ENCODE results near the gene BATF3.
"Not testable (repeated sequence)": the region's sequence is repeated elsewhere in the genome, so short reads cannot be mapped to it uniquely, and the experiment has no call there.

The BATF3 gene

DNA sequence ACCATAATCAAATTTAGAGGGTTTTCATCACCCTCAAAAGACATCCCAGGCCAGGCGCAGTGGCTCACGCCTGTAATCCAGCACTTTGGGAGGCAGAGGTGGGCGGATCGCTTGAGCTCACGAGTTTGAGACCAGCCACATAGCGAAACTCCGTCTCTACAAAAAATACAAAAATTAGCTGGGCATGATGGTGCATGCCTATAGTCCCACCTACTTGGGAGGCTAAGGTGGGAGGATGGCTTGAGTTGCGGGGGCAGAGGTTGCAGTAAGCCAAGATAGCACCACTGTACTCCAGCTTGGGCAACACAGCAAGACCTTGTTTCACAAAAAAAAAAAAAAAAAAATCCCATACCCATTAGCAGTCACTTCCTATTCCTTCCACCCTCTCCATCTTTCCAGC lies 33.5 kb upstream of the BATF3 start:
- no peak overlapping the region for H3K4me3 ChIP-seq (ENCODE audit: low read depth, low read length)
- in situ Hi-C loops (cut with HindIII; ENCODE audit: low sequenced_read_pairs) = no loop called here
- no peak for TF ChIP-seq CTCF (IDR thresholded peaks at IDR 0.05; ENCODE audit: low read depth, low read length)
- DNase-seq (ENCODE audit: low read depth, low spot score) = no peak

GRCh38 chr1:212731630-212732029 lies 32.0 kb upstream of the BATF3 start:
- no peak for TF ChIP-seq CTCF (IDR thresholded peaks at IDR 0.05; ENCODE audit: low read depth, low read length)
- no peak overlapping the region for H3K4me3 ChIP-seq (ENCODE audit: low read depth, low read length)
- DNase-seq (ENCODE audit: low read depth, low spot score) = no peak
- in situ Hi-C loops (cut with HindIII; ENCODE audit: low sequenced_read_pairs) = no loop called here

DNA sequence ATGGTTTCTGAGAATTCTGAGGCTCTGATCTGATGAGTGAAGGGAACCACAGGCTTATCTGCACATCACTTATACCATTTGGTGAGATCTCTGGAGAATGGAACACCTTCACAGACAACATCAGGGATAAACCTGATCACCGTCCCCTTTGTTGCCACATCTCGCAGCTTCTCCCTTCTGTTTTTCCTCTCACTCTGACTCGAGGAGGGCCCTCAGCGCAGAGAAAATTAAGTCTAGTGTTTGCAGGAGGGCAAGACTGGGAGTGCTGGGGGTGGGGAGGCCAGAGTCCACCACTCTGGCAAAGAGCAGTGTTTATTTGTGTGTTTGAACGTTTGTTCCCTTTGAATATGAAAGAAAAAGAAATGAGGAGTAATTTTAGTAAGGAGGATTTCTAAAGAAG lies 29.0 kb upstream of the BATF3 start:
- no peak for DNase-seq (ENCODE audit: low read depth, low spot score)
- in situ Hi-C loops (cut with HindIII; ENCODE audit: low sequenced_read_pairs) = no loop called here
- TF ChIP-seq CTCF (IDR thresholded peaks at IDR 0.05; ENCODE audit: low read depth, low read length) = no peak
- no peak overlapping the region for H3K4me3 ChIP-seq (ENCODE audit: low read depth, low read length)

DNA sequence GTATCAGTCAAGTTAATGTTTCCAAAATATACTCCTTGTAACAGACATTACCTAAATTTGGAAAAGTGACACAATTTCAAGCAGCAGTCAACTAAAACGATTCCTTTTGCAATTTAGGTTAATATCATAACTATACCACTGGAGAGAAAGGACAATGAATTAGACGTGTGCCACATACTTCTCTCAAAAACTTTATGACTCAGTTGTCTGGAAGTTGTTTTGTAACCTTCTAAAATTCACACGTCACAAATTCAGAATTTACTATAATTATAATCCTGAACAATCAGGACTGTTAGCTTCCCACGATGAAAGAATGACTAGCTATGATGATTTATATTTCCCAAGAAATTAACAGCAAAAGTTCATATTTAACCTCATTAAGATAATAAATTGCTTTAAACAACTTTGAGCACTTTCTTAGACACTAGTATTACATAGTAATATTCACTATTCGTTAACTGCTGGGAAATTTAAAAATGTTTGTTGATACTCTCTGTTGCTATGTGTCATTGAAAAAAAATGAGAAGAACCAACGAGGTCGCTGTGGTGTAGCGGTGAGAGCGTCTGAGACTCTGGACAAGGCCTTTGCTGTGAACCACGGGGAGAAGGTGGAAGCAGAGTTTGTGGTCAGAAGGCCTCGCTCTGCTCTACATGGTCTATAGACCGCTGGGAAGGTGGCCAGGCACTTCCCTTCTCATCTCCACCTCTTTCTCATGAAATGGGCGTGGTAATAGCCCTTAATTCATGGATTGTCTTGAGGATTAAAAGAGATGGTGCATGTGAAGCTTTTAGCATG lies 27.9 kb upstream of the BATF3 start:
- in situ Hi-C loops (cut with HindIII; ENCODE audit: low sequenced_read_pairs) = no loop called here
- no peak for TF ChIP-seq CTCF (IDR thresholded peaks at IDR 0.05; ENCODE audit: low read depth, low read length)
- DNase-seq (ENCODE audit: low read depth, low spot score) = peak; percentile 74
- no peak overlapping the region for H3K4me3 ChIP-seq (ENCODE audit: low read depth, low read length)

GRCh38 chr1:212724679-212725078 lies 25.0 kb upstream of the BATF3 start:
- DNase-seq (ENCODE audit: low read depth, low spot score); in situ Hi-C loops (cut with HindIII; ENCODE audit: low sequenced_read_pairs); H3K4me3 ChIP-seq (ENCODE audit: low read depth, low read length): not testable (repeated sequence)

DNA sequence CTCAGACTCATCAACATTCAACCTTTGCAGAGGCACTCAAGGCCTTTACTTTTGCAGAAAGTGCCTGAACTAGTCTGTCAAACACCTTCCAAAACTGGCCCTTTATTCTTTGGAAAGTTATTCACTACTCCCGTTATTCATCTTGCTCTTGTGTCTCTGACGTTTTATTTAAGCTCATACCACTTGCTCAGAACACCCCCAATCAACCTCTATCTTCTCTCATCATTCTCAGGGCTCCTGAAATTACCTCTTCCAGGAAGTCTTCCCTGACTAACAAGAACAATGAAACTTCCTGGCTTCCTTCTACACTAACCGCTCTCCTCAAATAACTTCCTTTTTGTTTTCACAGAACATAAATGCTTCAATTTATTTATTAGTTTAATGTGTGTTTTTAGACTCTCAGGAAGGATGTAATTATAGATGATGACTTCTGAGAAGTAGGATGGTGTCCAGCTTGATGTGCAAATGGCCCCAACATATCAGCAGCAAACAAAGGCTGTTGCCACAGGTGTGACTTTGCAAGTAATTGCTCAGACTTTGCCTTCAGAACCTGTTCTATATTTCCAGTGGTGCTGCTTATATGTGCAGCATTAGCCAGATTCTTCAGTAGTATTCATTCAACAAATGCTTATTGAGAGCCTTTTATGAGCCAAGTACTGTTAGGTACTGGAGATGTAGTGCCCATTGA lies 22.8 kb upstream of the BATF3 start:
- no peak for DNase-seq (ENCODE audit: low read depth, low spot score)
- in situ Hi-C loops (cut with HindIII; ENCODE audit: low sequenced_read_pairs) = no loop called here
- no peak overlapping the region for H3K4me3 ChIP-seq (ENCODE audit: low read depth, low read length)
- TF ChIP-seq CTCF (IDR thresholded peaks at IDR 0.05; ENCODE audit: low read depth, low read length) = no peak

All from astrocyte of the spinal cord (primary cell).